HepG2 (cell line): ENCODE results near the gene NOX3. TPM values are rescaled to one million over a fixed set of nuclear protein-coding genes. Genes with fewer than 3 reads are reported as not detected.

Experiments used
- ARNT ChIP-seq: fragments of 450-650 bp; IDR thresholded peaks from 2 replicates; pipeline ENCODE4 v1.6.1; 2017
- BCL6 ChIP-seq: IDR thresholded peaks from 2 replicates; pipeline ENCODE4 v1.6.1; 2016; ENCODE audit warnings: missing genetic modification reagents, missing compliant biosample characterization
- DNMT3B ChIP-seq: conservative IDR thresholded peaks from 2 replicates; pipeline ENCODE4 v1.6.1; 2016; ENCODE audit warnings: missing biosample characterization, control low read depth
- ELF1 ChIP-seq: sonication (generic); formaldehyde crosslinking; IDR thresholded peaks from 2 replicates; pipeline ENCODE4 v1.4.0; 2020; ENCODE audit warnings: missing genetic modification reagents
- HCFC1 ChIP-seq: fragments of 150-350 bp; IDR thresholded peaks from 2 replicates; pipeline ENCODE4 v1.6.1; 2014; ENCODE audit warnings: low read depth, low read length
- HNRNPK ChIP-seq: fragments of 200-400 bp; formaldehyde crosslinking; IDR thresholded peaks from 2 replicates; pipeline ENCODE4 v1.6.1; 2018; ENCODE audit warnings: low read length, low read depth, moderate library complexity, mild to moderate bottlenecking; ENCODE audit not compliant: poor library complexity, severe bottlenecking
- SMAD9 ChIP-seq: sonication (generic); formaldehyde crosslinking; IDR thresholded peaks from 2 replicates; pipeline ENCODE4 v1.5.1; 2020; ENCODE audit warnings: mild to moderate bottlenecking, missing genetic modification reagents
- SP2 ChIP-seq: sonication (generic); formaldehyde crosslinking; IDR thresholded peaks from 2 replicates; pipeline ENCODE4 v1.5.1; 2020; ENCODE audit warnings: mild to moderate bottlenecking, missing genetic modification reagents
- TMF1 ChIP-seq: sonication (generic); formaldehyde crosslinking; IDR thresholded peaks from 2 replicates; pipeline ENCODE4 v1.8.1; 2022; ENCODE audit warnings: low read depth, missing genetic modification reagents
- TOE1 ChIP-seq: sonication (generic); formaldehyde crosslinking; IDR thresholded peaks from 2 replicates; pipeline ENCODE4 v1.4.0; 2020; ENCODE audit warnings: mild to moderate bottlenecking, missing genetic modification reagents
- ZBTB1 ChIP-seq: sonication (generic); formaldehyde crosslinking; IDR thresholded peaks from 2 replicates; pipeline ENCODE4 v1.4.0; 2020; ENCODE audit warnings: missing genetic modification reagents, borderline replicate concordance
- ZNF275 ChIP-seq: sonication (generic); formaldehyde crosslinking; IDR thresholded peaks from 2 replicates; pipeline ENCODE4 v1.8.0; 2022; ENCODE audit warnings: missing genetic modification reagents, mild to moderate bottlenecking, inconsistent platforms, borderline replicate concordance
- ZNF432 ChIP-seq: sonication (generic); formaldehyde crosslinking; IDR thresholded peaks from 2 replicates; pipeline ENCODE4 v1.5.0; 2020; ENCODE audit warnings: missing genetic modification reagents, mild to moderate bottlenecking, borderline replicate concordance
- ZNF557 ChIP-seq: sonication (generic); formaldehyde crosslinking; IDR thresholded peaks from 2 replicates; pipeline ENCODE4 v1.4.0; 2020; ENCODE audit warnings: missing genetic modification reagents
- ZNF605 ChIP-seq: sonication (generic); formaldehyde crosslinking; IDR thresholded peaks from 2 replicates; pipeline ENCODE4 v1.8.0; 2022; ENCODE audit warnings: mild to moderate bottlenecking, missing genetic modification reagents
- ZNF777 ChIP-seq: sonication (generic); formaldehyde crosslinking; IDR thresholded peaks from 2 replicates; pipeline ENCODE4 v1.4.0; 2020; ENCODE audit warnings: missing genetic modification reagents
- ZNF841 ChIP-seq: sonication (generic); formaldehyde crosslinking; IDR thresholded peaks from 2 replicates; pipeline ENCODE4 v1.8.1; 2023; ENCODE audit warnings: missing genetic modification reagents, borderline replicate concordance
- ZNF891 ChIP-seq: sonication (generic); formaldehyde crosslinking; IDR thresholded peaks from 2 replicates; pipeline ENCODE4 v1.5.0; 2020; ENCODE audit warnings: mild to moderate bottlenecking, missing genetic modification reagents
- ZSCAN25 ChIP-seq: sonication (generic); formaldehyde crosslinking; IDR thresholded peaks from 2 replicates; pipeline ENCODE4 v1.8.0; 2022; ENCODE audit warnings: mild to moderate bottlenecking, missing genetic modification reagents
- polyA plus RNA-seq, 8 experiments: library from polyadenylated mRNA; depleted of rRNA in 3 of 8; stranded (reverse) in 7 of 8; unstranded in 1 of 8; fragments of >200 nt; fragmentation: Illumina TruSeq in 4 of 8; extraction: Trizol in 4 of 8; gene quantifications; 2 replicates each; pipeline versions ENCODE4 v1.2.1 to v1.2.3, GENCODE V29; 2011 to 2016; ENCODE audit warnings: low read depth in 4 of 8, missing spikeins in 1 of 8, mixed read lengths in 1 of 8; ENCODE audit not compliant: insufficient read depth in 1 of 8
- total RNA-seq, 5 experiments: library from RNA; depleted of rRNA; stranded (reverse); fragments of >200 nt; fragmentation: Illumina TruSeq; extraction: Trizol; gene quantifications; 2 replicates each; pipeline ENCODE4 v1.2.3, GENCODE V29; 2016; ENCODE audit warnings: low read depth in 1 of 5
- TF ChIP-seq, protein P1 (sequence below): sonication (generic); formaldehyde crosslinking; IDR thresholded peaks from 2 replicates; pipeline ENCODE4 v1.8.1; 2023; ENCODE audit warnings: mild to moderate bottlenecking, missing genetic modification reagents
- TF ChIP-seq, protein P2 (sequence below): sonication (generic); formaldehyde crosslinking; IDR thresholded peaks from 2 replicates; pipeline ENCODE4 v1.5.0; 2020; ENCODE audit warnings: missing genetic modification reagents, mild to moderate bottlenecking, borderline replicate concordance
- TF ChIP-seq, protein P3 (sequence below): sonication (generic); formaldehyde crosslinking; IDR thresholded peaks from 2 replicates; pipeline ENCODE4 v1.4.0; 2020; ENCODE audit warnings: low read depth, mild to moderate bottlenecking, missing genetic modification reagents
- TF ChIP-seq, protein P4 (sequence below): sonication (generic); formaldehyde crosslinking; IDR thresholded peaks from 2 replicates; pipeline ENCODE4 v1.9.0; 2021; ENCODE audit warnings: missing genetic modification reagents, borderline replicate concordance

NOX3 gene
- total and polyA plus RNA-seq, 2 of the 13 experiments (the other 11 are each of a cell fraction or from before 2014, with no cell fraction given) = 0.09 to 0.18 TPM

DNA sequence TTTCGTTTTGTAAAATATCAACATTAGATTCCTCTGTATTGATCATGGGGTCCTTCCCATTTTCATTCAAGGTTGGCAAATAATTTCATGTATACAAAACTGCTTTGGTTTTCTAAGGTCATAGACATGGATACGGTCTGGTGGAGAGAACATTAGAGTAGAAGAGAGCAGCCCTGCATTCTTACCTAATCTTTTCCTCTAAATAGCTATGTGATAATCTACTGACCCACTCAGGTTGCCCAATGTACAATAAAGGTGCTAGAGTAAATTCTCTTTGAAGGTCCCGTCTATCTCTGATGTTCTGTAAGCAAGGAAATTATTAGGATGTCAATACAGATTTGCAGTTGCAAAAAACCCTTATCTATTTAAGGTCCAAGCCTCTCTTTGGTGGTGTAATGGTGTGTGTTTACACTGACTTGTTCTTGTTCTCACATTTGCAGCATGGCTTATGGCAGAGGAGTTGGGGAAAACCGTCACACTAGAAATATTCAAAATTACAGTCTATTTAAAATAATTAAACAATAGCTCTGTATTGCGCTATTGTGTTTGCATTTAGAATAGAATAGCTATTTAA, 31.2 kb upstream of the NOX3 start (continued):
- TF ChIP-seq, protein P1, sequence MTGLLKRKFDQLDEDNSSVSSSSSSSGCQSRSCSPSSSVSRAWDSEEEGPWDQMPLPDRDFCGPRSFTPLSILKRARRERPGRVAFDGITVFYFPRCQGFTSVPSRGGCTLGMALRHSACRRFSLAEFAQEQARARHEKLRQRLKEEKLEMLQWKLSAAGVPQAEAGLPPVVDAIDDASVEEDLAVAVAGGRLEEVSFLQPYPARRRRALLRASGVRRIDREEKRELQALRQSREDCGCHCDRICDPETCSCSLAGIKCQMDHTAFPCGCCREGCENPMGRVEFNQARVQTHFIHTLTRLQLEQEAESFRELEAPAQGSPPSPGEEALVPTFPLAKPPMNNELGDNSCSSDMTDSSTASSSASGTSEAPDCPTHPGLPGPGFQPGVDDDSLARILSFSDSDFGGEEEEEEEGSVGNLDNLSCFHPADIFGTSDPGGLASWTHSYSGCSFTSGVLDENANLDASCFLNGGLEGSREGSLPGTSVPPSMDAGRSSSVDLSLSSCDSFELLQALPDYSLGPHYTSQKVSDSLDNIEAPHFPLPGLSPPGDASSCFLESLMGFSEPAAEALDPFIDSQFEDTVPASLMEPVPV (CRISPR knock-in tag) = peak; percentile 74; the same call in 1 of the 2 replicates
- peak; percentile 91 for TF ChIP-seq TOE1 (CRISPR knock-in tag)
- no peak for TF ChIP-seq ZBTB1 (CRISPR knock-in tag)
- TF ChIP-seq BCL6 (CRISPR knock-in tag) = peak; percentile 98
- no peak for TF ChIP-seq SMAD9 (CRISPR knock-in tag)
- TF ChIP-seq, protein P2, sequence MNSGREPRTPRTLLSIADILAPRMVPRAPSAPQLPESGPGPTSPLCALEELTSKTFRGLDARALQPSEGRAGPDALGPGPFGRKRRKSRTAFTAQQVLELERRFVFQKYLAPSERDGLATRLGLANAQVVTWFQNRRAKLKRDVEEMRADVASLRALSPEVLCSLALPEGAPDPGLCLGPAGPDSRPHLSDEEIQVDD = no peak
- TF ChIP-seq ARNT = no peak
- 0 out of 2 replicates have a peak, but pooled peaks have one; percentile 82 for TF ChIP-seq ZNF557 (CRISPR knock-in tag)
- peak; percentile 88 for TF ChIP-seq TMF1 (CRISPR knock-in tag)
- TF ChIP-seq HCFC1 = no peak
- TF ChIP-seq ZNF841 (CRISPR knock-in tag) = no peak
- TF ChIP-seq ZNF891 (CRISPR knock-in tag) = no peak
- TF ChIP-seq ZSCAN25 (CRISPR knock-in tag) = peak; percentile 28; the same call in 1 of the 2 replicates
- TF ChIP-seq ZNF432 (CRISPR knock-in tag) = no peak
- no peak for TF ChIP-seq ZNF605
- no peak for TF ChIP-seq ZNF777 (CRISPR knock-in tag)
- no peak for TF ChIP-seq HNRNPK
- TF ChIP-seq ELF1 = peak; percentile 55
- TF ChIP-seq ZNF275 (CRISPR knock-in tag) = no peak; the same call in 1 of the 2 replicates
- TF ChIP-seq SP2 = no peak
- TF ChIP-seq DNMT3B (CRISPR knock-in tag) = peak; percentile 79; the same call in 1 of the 2 replicates
- TF ChIP-seq, protein P3, sequence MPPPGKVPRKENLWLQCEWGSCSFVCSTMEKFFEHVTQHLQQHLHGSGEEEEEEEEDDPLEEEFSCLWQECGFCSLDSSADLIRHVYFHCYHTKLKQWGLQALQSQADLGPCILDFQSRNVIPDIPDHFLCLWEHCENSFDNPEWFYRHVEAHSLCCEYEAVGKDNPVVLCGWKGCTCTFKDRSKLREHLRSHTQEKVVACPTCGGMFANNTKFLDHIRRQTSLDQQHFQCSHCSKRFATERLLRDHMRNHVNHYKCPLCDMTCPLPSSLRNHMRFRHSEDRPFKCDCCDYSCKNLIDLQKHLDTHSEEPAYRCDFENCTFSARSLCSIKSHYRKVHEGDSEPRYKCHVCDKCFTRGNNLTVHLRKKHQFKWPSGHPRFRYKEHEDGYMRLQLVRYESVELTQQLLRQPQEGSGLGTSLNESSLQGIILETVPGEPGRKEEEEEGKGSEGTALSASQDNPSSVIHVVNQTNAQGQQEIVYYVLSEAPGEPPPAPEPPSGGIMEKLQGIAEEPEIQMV (CRISPR knock-in tag) = peak; percentile 67; the same call in 1 of the 2 replicates
- TF ChIP-seq, protein P4, sequence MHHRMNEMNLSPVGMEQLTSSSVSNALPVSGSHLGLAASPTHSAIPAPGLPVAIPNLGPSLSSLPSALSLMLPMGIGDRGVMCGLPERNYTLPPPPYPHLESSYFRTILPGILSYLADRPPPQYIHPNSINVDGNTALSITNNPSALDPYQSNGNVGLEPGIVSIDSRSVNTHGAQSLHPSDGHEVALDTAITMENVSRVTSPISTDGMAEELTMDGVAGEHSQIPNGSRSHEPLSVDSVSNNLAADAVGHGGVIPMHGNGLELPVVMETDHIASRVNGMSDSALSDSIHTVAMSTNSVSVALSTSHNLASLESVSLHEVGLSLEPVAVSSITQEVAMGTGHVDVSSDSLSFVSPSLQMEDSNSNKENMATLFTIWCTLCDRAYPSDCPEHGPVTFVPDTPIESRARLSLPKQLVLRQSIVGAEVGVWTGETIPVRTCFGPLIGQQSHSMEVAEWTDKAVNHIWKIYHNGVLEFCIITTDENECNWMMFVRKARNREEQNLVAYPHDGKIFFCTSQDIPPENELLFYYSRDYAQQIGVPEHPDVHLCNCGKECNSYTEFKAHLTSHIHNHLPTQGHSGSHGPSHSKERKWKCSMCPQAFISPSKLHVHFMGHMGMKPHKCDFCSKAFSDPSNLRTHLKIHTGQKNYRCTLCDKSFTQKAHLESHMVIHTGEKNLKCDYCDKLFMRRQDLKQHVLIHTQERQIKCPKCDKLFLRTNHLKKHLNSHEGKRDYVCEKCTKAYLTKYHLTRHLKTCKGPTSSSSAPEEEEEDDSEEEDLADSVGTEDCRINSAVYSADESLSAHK = no peak
